NCI-H345 treated with DMSO at 0.1 percent for 48 hours (cell line): ENCODE data around the gene EEPD1.

Experiments
- DNase-seq: peaks from one replicate; lab custom pipeline; 2025; ENCODE audit not compliant: unreplicated experiment; lab: John Stamatoyannopoulos, UW

Gene EEPD1

GRCh38 chr7:36278069-36278619, 125.1 kb downstream of the EEPD1 start:
- no peak for DNase-seq

DNA sequence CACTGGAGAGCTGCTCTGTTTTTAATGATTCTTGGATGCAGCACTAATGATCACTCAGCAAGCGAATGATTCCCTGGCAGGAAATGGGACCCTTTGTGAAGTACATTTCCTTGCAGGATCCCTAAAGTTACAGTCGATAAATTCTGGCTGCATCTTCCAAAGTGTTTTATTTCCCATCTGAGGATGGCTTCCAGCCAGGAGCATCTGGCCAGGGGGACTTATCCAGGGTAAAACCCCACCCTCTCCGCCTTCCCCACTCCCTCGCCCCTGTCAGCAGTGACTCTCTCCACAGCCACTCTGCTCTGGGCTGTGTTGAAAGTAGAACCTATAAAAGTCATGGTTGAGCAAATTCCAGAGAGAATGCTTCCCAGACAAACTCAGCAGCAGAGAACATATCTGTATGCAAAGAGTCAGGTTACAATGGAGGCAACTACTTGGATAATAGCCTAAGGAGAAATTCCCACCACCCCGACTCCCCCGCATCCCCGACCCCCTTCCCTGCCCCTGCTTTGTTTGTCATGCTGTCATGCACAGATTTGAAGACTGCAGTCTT, 125.6 kb downstream of the EEPD1 start:
- DNase-seq: peak; percentile 97

DNA sequence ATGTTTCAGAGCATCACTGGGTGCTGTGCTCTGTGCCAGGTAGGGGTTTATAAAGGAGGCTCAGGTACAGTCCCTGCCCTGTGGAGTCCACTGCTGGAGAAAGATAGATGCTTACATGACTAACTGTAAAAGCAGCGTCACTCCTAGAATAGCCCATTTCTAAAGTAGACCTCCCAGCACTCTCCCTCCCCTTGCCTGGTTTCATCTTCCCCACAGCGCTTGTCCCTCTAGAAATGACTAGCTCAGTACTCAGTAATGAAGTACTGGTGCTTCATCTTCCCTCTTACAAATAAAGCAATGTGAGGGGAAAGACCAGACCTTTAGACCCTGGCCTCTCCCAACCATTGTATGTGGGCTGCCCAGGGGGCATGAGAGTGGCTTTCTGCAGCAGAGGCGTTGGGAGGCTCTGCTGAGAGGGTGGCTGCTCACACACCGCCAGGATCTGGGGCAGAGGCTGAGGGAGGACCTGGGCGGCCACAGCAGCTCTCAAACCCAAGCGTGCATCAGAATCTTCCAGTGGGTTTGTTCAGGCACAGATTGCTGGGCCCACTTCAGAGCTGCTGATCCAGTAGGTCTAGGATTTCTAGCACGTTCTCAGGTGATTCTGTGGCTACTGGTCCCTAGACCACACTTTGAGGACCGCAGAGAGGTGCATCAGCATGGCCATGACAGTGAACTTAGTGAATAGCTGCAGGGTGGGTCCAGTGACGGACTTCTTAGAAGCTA, 126.3 kb downstream of the EEPD1 start:
- DNase-seq: peak; percentile 59

- DNase-seq: no peak
Measured at GRCh38 chr7:36279926-36280315, 126.9 kb downstream of the EEPD1 start.

DNA sequence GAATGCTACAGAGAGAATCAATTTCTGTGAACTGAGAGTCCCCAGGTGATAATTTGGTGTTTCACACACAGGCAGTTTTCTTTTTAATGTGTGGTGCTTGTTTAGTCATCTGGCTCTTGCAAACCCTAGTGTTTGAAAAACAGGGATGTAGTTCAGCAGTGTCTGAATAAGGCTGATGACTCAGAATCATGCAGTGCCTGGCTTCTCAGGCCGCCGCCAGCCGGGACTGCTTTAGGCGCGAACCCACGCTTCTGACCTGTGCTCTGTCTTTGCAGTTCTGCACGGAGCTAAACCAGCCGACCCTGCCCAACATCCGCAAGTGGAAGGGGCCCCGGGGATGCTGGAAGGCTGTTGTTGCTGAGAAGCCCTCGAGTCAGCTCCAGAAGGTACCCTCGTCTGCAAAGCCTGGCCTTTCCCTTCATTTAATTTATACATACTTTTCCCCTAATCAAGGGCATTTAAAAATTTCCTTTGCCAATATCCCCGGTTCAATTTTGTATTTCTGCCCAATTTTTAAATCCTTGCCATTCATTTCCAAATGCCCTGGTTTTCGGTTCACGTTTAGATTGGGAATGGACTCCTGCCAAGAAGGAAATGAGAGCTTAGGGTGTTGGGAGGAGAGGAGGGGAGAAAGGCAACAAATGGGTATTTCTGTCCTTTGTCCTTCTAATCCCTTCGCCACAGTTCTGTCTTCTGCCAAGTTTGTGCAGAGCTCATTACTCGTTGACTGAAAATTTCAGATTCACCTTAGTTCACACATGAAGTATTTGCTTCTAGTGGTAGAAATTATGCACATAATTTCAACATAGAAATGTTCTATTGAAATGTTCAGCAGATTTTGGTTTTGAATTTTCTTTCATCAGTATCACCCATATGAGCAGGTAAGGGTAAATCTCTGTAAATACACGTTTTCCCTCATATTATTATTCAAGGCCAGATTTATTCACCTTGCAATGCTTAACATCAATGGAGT, 128.1 kb downstream of the EEPD1 start:
- DNase-seq: peak; percentile 25

DNA sequence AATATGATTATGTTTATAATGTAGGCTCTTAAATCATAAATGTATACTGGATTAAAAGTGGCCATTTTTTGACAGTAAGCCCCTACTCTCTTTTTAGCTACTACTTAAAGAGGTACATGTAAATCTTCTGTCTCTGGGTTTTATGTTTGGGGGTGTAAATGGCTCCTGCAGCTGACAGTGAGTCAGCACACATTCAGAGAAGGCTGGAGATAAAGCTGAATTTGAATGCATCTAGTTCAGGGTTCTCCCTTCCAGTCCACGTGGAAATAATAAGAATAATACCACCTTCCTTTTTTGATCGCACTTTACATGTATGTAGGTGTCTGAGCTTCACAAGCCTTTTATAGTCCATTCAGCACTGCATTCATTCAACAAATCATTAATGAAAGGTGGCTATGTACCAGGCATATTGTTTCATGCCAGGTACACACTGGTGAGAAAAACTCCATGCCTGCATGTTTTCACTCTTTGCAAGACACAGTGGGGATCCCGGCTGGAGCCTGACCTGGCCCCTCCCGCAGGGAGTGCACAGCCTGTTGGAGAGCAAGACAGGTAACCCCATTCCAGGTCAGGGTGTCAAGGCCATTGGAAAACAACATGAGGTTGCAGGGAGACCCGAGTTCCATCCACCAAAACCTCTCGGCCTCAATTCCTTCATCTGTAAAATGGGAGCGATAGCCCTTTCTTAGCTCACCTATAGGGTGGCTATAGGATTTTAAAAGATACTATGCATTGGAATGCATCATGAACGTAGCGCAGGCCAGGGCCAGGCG, 129.1 kb downstream of the EEPD1 start:
- no peak for DNase-seq

DNA sequence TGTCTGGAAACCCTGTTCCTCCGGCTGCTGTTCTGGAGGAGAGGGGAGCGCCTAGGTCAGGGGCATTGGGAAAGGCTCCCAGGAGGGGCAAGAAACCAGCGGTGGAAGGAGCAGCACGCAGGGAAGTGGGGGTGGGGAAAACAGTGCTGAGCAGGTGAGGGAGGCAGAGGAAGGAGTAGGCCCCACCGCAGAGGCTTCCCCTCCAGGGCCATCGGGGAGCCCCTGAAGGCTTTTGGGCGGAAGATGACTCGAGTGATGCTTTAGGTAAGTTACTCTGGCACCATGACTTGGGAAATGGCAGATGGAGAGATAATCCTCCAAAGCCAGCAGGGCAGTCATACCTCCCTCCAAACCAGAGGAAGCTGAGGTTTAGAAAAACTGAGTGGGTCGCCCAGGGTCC, 130.1 kb downstream of the EEPD1 start:
- DNase-seq: no peak

DNA sequence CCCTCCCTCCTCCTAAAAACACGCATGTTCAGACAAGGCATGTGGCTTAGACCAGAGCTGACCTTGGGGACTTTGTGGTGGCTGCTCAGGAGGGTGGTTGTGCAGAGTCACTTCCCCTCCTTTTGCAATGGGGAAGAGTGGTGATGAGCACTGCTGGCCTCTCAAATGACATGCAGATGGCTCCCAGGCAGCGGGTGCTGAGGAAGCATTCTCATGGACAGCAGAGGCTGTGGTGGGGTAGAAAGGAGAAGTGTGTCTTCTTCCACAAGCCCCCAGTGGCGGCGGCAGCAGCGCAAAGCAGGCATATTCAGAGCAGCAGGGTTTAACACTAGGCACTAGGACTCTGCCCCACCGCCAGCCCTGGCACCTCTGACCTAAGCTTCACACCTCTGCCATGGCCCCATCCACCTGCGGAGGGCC, 130.7 kb downstream of the EEPD1 start:
- DNase-seq: no peak

DNA sequence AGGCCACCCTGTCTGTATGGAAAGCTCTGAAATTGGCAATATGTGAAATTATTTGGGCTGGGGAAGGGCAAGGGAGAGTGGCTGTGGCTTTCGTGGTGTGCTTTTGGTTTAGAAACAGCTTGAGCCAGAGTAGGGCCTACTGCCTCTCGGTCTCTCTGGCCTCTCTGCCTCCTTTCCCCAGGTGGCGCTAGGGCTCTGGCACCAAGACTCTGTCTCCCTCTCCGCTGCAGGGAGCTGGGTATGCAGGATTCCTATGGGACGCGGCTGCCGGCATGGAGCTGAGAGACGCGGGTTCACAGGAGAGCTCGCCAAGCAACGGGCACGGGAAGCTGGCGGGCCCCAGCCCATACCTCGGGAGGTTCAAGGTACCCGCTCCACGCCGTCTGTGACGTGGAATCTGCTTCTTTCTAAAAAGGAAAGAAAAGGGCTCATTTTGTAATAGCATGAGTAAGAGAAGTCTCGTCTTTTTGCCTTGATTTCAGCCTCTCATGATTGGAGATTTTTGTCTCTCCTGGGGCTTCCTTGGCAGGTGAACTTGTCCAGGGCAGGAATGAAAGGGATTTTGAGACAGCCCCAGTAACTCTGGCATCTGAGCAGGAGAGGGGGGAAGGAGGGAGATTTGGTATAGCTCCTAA, 131.5 kb downstream of the EEPD1 start:
- DNase-seq: no peak

DNA sequence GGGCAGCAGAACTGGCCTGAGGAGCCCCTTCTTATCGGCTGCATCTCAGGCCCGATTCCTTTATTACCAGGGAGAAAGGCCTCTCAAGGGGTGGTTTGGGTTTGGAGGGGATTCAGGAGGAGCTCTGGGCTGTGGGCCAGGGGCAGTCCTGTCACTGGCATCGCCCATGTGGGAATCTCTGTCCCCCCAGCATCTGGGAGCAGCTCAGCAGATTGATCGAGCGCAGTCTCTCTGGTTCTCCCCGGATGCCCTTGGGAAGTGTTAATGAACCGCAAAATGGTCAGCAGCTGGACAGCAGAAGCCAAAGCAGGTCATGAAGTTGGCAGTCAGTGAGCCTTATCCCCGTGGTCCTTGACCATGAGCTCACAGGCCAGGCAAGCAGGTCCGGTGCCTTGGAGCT, 132.2 kb downstream of the EEPD1 start:
- DNase-seq: no peak

DNA sequence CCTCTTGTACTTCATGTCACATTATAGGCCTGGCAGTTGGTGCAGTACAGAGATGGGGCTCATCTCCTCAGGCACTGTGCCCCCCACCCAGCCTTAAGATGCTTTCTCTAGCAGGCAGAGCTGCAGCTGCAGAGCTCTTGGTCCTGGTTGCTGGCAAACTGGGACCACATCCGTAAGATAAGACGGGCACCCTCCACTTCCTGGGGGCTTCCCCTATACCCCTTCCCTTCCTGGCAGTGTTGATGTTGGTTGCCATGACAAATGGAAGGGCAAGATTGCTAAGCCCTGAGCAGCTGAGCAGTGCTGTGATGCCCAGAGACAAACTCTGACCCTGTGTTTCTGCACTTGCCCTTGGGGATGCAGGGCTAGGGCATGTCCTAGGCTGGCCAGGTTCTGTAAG, 133.2 kb downstream of the EEPD1 start:
- DNase-seq: no peak

GRCh38 chr7:36286688-36287087, 133.6 kb downstream of the EEPD1 start:
- DNase-seq: no peak

GRCh38 chr7:36287371-36288241, 134.6 kb downstream of the EEPD1 start:
- DNase-seq: no peak

- no peak for DNase-seq
Measured at GRCh38 chr7:36288501-36288900, 135.4 kb downstream of the EEPD1 start.

DNA sequence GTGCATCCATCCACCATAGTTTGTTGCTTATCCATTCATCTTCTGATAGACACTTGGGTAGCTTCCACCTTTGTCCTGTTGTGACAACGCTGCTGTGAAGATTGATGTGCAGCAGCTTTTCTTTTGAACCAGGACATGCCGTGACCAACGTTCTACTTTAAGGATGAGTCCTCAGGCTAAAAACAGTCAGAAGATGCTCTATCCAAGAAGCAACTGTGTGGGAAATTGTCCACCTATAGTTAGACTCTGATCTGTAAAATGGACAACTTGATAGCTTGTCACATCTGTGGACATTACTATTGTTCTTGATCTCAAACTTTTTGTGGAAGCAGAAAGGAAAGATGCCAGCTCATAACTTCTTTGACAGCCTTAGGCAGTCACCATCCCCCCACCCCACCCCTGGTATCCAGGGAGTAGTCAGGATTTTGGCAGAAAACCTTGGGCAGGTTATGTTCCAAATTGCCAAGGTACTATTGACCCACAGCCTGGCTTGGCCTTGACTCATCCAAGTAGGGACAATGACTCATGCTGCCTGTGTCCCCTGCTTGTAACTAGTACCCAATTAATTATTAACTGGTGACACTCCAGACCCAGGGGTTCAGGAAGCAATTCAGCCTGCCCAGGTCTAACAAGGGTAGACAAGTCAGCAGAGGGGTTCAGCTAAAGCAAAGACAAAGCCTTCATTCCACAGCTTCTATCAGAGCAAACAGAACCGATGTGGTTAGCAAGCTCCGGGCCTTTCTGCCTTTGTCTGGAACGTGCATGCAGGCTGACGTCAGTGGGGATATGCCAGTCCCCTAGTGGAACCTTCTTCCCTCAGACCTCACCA, 137.0 kb downstream of the EEPD1 start:
- no peak for DNase-seq

- DNase-seq: peak; percentile 54
Measured at GRCh38 chr7:36291387-36292316, 138.6 kb downstream of the EEPD1 start.

DNA sequence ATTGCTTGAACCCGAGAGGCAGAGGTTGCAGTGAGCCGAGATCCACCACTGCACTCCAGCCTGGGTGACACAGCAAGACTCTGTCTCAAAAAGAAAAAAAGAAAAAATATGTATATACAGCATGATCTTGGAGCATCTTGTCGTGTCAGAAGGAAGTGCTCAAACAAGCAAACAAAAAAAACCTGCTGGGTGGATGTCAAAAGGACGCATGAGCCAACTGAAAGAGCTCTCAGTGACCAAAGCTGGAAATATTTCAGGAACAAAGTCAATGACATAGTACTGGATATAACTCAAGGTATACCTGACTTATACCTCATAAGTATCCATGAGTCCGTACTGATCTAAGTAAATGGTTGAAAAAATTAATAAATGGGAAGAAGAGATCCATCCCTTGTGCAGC, 142.0 kb downstream of the EEPD1 start:
- DNase-seq: no peak
